B cell (primary cell): Measurements from ENCODE around the gene DSTYK. TPM values are rescaled to one million over a fixed set of nuclear protein-coding genes. Genes with fewer than 3 reads are reported as not detected.

ENCODE experiments used
- ATAC-seq: fragments of 200-7000 bp; cut with Tn5 transposase; one replicate; pipeline ENCODE4 v1.10.0; 2021; ENCODE audit warnings: low read depth, mild to moderate bottlenecking, moderate number of reproducible peaks, moderate library complexity
- CTCF ChIA-PET: fragments of 350-600 bp; sonication (Branson Sonifier 250); formaldehyde crosslinking; loops from one replicate; lab custom pipeline; 2021; ENCODE audit warnings: antibody characterized with exemption, inconsistent platforms; lab: Charles Lee
- POLR2A ChIA-PET: fragments of 350-600 bp; sonication (Branson Sonifier 250); formaldehyde crosslinking; loops from one replicate; lab custom pipeline; 2021; ENCODE audit warnings: antibody characterized with exemption; lab: Charles Lee
- DNase-seq: peaks from one replicate; pipeline ENCODE4 v3.0.0; 2013
- H2AFZ ChIP-seq: 2 replicates; pipeline ENCODE4 v1.6.1; 2012; ENCODE audit warnings: mild to moderate bottlenecking, low read depth, low read length; ENCODE audit not compliant: insufficient read depth, poor library complexity, severe bottlenecking
- H3K27ac ChIP-seq, 2 donors: 1 replicate in 1 of 2; 2 replicates in 1 of 2; pipeline ENCODE4 v1.5.1; 2012 to 2013; ENCODE audit warnings: low read length in 2 of 2, mild to moderate bottlenecking in 2 of 2, moderate library complexity in 1 of 2
- H3K27me3 ChIP-seq, 4 experiments: fragments of 200-600 bp in 1 of 4; sonication (generic) in 1 of 4; replicated peaks in 1 of 4; 1 replicate in 2 of 4; 2 replicates in 2 of 4; pipeline versions ENCODE4 v1.6.1 to v1.7.0; 2013 to 2016; ENCODE audit warnings: low read length in 3 of 4, mild to moderate bottlenecking in 2 of 4, mixed read lengths in 1 of 4, moderate library complexity in 1 of 4; ENCODE audit not compliant: insufficient read depth in 4 of 4, control insufficient read depth in 3 of 4; ENCODE audit errors: control extremely low read depth in 1 of 4
- H3K36me3 ChIP-seq, 2 experiments: replicated peaks in 1 of 2; 1 replicate in 1 of 2; 2 replicates in 1 of 2; pipeline versions ENCODE4 v1.6.1 to v1.7.1; 2013; ENCODE audit warnings: low read length in 1 of 2; ENCODE audit not compliant: insufficient read depth in 2 of 2, control insufficient read depth in 1 of 2; ENCODE audit errors: control extremely low read depth in 1 of 2, extremely low read depth in 1 of 2
- H3K4me1 ChIP-seq, 2 donors: fragments of 200-600 bp in 1 of 2; sonication (generic) in 1 of 2; 1 replicate in 1 of 2; 2 replicates in 1 of 2; pipeline versions ENCODE4 v1.5.1 to v1.6.1; 2013 to 2017; ENCODE audit warnings: low read length in 2 of 2; ENCODE audit not compliant: control insufficient read depth in 2 of 2, insufficient read depth in 2 of 2
- H3K4me2 ChIP-seq: replicated peaks from 2 replicates; pipeline ENCODE3; 2012; ENCODE audit warnings: mild to moderate bottlenecking, low read depth, low read length; ENCODE audit not compliant: poor library complexity, severe bottlenecking
- H3K4me3 ChIP-seq, 5 experiments: fragments of 200-600 bp in 1 of 5; sonication (generic) in 1 of 5; 1 replicate in 3 of 5; 2 replicates in 2 of 5; pipeline versions ENCODE4 v1.5.1 to v1.7.0; 2011 to 2016; ENCODE audit warnings: low read length in 4 of 5, mild to moderate bottlenecking in 4 of 5, low read depth in 2 of 5, control low read depth in 1 of 5, moderate library complexity in 1 of 5; ENCODE audit not compliant: insufficient read depth in 1 of 5; ENCODE audit errors: control extremely low read depth in 1 of 5, extremely low read depth in 1 of 5
- H3K79me2 ChIP-seq: fragments of 200-600 bp; sonication (generic); one replicate; pipeline ENCODE4 v1.6.0; 2016; ENCODE audit warnings: low read length; ENCODE audit not compliant: control insufficient read depth, insufficient read depth
- H3K9ac ChIP-seq: fragments of 200-600 bp; sonication (generic); 2 replicates; pipeline ENCODE4 v1.6.1; 2017; ENCODE audit warnings: mild to moderate bottlenecking, low read length, moderate library complexity
- H3K9me3 ChIP-seq, 3 donors: one replicate each; pipeline versions ENCODE4 v1.6.1 to v1.7.1; 2013; ENCODE audit warnings: low read length in 2 of 3; ENCODE audit not compliant: control insufficient read depth in 2 of 3, insufficient read depth in 1 of 3; ENCODE audit errors: control extremely low read depth in 1 of 3
- H4K20me1 ChIP-seq: 2 replicates; pipeline ENCODE4 v1.6.0; 2012; ENCODE audit warnings: mild to moderate bottlenecking, low read length; ENCODE audit not compliant: insufficient read depth, control insufficient read depth, poor library complexity, severe bottlenecking
- H3K27ac Mint-ChIP-seq: one replicate; pipeline ENCODE4 v1.8.0; 2021; ENCODE audit warnings: mixed read lengths
- H3K27me3 Mint-ChIP-seq: one replicate; pipeline ENCODE4 v1.8.0; 2021; ENCODE audit warnings: mixed read lengths
- H3K4me1 Mint-ChIP-seq: one replicate; pipeline ENCODE4 v1.8.0; 2021; ENCODE audit warnings: mixed read lengths
- H3K4me3 Mint-ChIP-seq: one replicate; pipeline ENCODE4 v1.8.0; 2021; ENCODE audit warnings: mixed read lengths
- H3K9me3 Mint-ChIP-seq: one replicate; pipeline ENCODE4 v1.8.0; 2022; ENCODE audit warnings: mixed read lengths; ENCODE audit not compliant: insufficient read depth
- EZH2 ChIP-seq: IDR thresholded peaks from 2 replicates; pipeline ENCODE4 v1.6.1; 2012; ENCODE audit warnings: borderline replicate concordance, low read depth, mild to moderate bottlenecking, moderate library complexity, low read length; ENCODE audit not compliant: insufficient read depth, poor library complexity, severe bottlenecking
- WGBS: methylation state at CpG from one replicate; pipeline ENCODE4 v1.1.5; 2013; ENCODE audit warnings: missing lambda C conversion rate; ENCODE audit not compliant: insufficient coverage; 5-methylcytosine and 5-hydroxymethylcytosine counted together
- intact Hi-C: fragments of 100-400 bp; cut with micrococcal nuclease; formaldehyde crosslinking; loops from one replicate; pipeline ENCODE4 v1.10.0; 2022
- polyA plus RNA-seq: library from polyadenylated mRNA; depleted of rRNA; stranded (reverse); fragments of >200 nt; gene quantifications from 2 replicates; pipeline ENCODE4 v1.2.3, GENCODE V29; 2012
- total RNA-seq, 2 donors: library from RNA; stranded (reverse); fragments of 120-200 nt in 1 of 2; gene quantifications; 1 replicate in 1 of 2; 2 replicates in 1 of 2; pipeline versions ENCODE4 v1.2.3 to v1.2.4, GENCODE V29; 2013 to 2022
- TF ChIP-seq, protein P1 (sequence below): fragments of 200-600 bp; IDR thresholded peaks from one replicate; pipeline ENCODE4 v1.8.0; 2022; ENCODE audit warnings: antibody characterized with exemption, mild to moderate bottlenecking

DSTYK gene
- total and polyA plus RNA-seq, 2 donors (not counting 1 experiment from before 2014, with no cell fraction given): 3.6 to 15.7 TPM

DNA sequence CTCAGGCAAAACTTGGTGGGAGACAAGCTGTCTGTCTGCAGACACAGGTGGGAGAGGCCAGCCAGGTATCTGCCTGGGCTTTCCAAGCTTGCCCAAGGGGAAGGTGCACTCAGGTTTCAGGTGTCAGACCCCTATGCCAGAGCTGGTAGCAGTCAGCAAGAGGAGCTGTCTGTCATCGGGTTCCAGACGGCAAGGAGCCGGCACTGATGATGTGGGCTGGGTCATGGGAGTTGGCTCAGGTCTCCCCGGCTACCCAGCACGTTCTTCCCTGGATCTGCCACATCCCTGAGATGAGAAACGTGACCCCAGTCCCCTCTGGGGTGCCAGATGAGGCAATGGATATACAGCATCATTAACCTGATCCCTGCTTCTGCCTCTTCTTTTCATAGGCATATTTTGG, 39.2 kb upstream of the DSTYK start:
- Histone ChIP-seq H4K20me1 (no peaks in the 10 kb centered on the region), H3K4me1 (no peaks in the 10 kb centered on the region), H3K79me2 (no peaks in the 10 kb centered on the region), H3K36me3 (no peaks in the 10 kb centered on the region), H3K4me2 (no peak overlapping the region), H3K9me3 (no peaks in the 10 kb centered on the region), H3K27me3 (no peaks in the 10 kb centered on the region), H2AFZ (no peak overlapping the region), H3K4me3 (no peak overlapping the region), H3K9ac (no peak overlapping the region), H3K27ac (no peak overlapping the region)
- no peaks in the 10 kb centered on the region for H3K27me3 Mint-ChIP-seq
- H3K4me3 Mint-ChIP-seq: no peak overlapping the region
- ChIA-PET CTCF (interaction anchor here (0.9 to 1.2 kb wide), 3 partner anchors 19 to 74 kb away, joined by 3 to 4 read pairs (median 3); no protein-coding TSS in a partner anchor), POLR2A (no interaction called here)
- DNase-seq: no peak
- ATAC-seq: no peak
- no peak overlapping the region for H3K27ac Mint-ChIP-seq
- WGBS: 90% methylated on average over 5 of the region's 6 CpGs
- intact Hi-C loops: no loop called here
- no peaks in the 10 kb centered on the region for H3K4me1 Mint-ChIP-seq
- no peaks in the 10 kb centered on the region for H3K9me3 Mint-ChIP-seq
- TF ChIP-seq EZH2: no peak
- TF ChIP-seq, protein P1, sequence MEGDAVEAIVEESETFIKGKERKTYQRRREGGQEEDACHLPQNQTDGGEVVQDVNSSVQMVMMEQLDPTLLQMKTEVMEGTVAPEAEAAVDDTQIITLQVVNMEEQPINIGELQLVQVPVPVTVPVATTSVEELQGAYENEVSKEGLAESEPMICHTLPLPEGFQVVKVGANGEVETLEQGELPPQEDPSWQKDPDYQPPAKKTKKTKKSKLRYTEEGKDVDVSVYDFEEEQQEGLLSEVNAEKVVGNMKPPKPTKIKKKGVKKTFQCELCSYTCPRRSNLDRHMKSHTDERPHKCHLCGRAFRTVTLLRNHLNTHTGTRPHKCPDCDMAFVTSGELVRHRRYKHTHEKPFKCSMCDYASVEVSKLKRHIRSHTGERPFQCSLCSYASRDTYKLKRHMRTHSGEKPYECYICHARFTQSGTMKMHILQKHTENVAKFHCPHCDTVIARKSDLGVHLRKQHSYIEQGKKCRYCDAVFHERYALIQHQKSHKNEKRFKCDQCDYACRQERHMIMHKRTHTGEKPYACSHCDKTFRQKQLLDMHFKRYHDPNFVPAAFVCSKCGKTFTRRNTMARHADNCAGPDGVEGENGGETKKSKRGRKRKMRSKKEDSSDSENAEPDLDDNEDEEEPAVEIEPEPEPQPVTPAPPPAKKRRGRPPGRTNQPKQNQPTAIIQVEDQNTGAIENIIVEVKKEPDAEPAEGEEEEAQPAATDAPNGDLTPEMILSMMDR: no peak

DNA sequence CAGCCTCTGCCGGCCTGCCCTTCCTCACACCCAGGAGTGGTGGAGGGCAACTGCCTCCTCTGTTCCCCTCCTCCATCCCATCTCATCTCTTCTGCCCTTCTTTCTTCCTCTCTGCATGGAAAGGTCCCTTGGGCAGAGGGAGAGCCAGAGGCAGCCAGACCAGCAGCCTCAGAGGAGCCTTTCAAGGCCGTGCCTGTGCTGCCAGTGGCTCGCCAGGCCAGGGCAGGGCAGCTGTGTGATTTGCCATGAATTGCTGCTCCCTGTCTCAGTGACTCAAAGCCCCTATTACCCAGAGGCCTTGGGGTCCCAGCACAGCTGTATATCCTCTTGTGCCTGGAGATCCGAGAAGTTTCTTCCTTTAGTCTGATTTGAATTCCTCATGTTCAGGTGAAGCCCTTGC, 38.1 kb upstream of the DSTYK start:
- H3K9me3 ChIP-seq: no peaks in the 10 kb centered on the region
- CTCF ChIA-PET: interaction anchor here (1.2 kb wide), 1 partner anchor 20 kb away, joined by 4 read pairs; no protein-coding TSS in a partner anchor
- ATAC-seq (no peak), DNase-seq (no peak)
- no peak overlapping the region for H3K9ac ChIP-seq
- Mint-ChIP-seq H3K4me1 (no peaks in the 10 kb centered on the region), H3K4me3 (no peak overlapping the region), H3K9me3 (no peaks in the 10 kb centered on the region), H3K27me3 (no peaks in the 10 kb centered on the region), H3K27ac (no peak overlapping the region)
- no peaks in the 10 kb centered on the region for H4K20me1 ChIP-seq
- H3K27ac ChIP-seq: no peak overlapping the region
- WGBS: 89% methylated on average over 4 of the region's 4 CpGs
- POLR2A ChIA-PET: no interaction called here
- H3K27me3 ChIP-seq: no peaks in the 10 kb centered on the region
- H3K4me2 ChIP-seq: no peak overlapping the region
- TF ChIP-seq EZH2: no peak
- TF ChIP-seq, protein P1: no peak
- intact Hi-C loops: no loop called here
- H3K4me3 ChIP-seq: no peak overlapping the region
- H3K4me1 ChIP-seq: no peaks in the 10 kb centered on the region
- no peak overlapping the region for H2AFZ ChIP-seq
- no peaks in the 10 kb centered on the region for H3K79me2 ChIP-seq
- H3K36me3 ChIP-seq: no peaks in the 10 kb centered on the region
